ENCODE results near the gene RNF113B. TPM values are rescaled to one million over a fixed set of nuclear protein-coding genes. Genes with fewer than 3 reads are reported as not detected.
A peak's percentile ranks its signal among the peaks of the same experiment; 100 is the strongest.

RNF113B gene
- total and polyA plus RNA-seq, 2 of the 4 experiments (the other 2 are of a cell fraction), result not detected

- H3K4me2 ChIP-seq (ENCODE audit: low read depth, low read length), result peak overlapping the region; percentile 30
- H4K20me1 ChIP-seq (ENCODE audit: insufficient read depth, low read length), result peaks cover 72% of the 10 kb centered on the region
- H3K27me3 ChIP-seq (ENCODE audit: control insufficient read depth, insufficient read depth, low read length), result no peaks in the 10 kb centered on the region
- H3K14ac ChIP-seq (replicated peaks; ENCODE audit: low read depth, low read length), result no peak overlapping the region
- in situ Hi-C loops (cut with MboI; ENCODE audit: low sequenced_read_pairs), result loop anchor here (10.0 to 25.0 kb wide), 4 partner anchors 247 to 690 kb away; no protein-coding TSS in a partner anchor
- no peak overlapping the region for H2AK9ac ChIP-seq (replicated peaks; ENCODE audit: low read depth, low read length, poor library complexity)
- H2BK5ac ChIP-seq (ENCODE audit: low read depth, low read length, poor library complexity, severe bottlenecking), result no peak overlapping the region
- H3K9me1 ChIP-seq (ENCODE audit: insufficient read depth, low read length), result peaks cover 9% of the 10 kb centered on the region
- H2BK15ac ChIP-seq (ENCODE audit: low read depth, low read length), result no peak overlapping the region
- H3K9ac ChIP-seq (ENCODE audit: low read depth, low read length), result no peak overlapping the region
- H2AK5ac ChIP-seq (ENCODE audit: low read depth, low read length), result no peak overlapping the region
- H3K27ac ChIP-seq (ENCODE audit: insufficient read depth, low read length), result no peak overlapping the region
- no peak overlapping the region for H3K18ac ChIP-seq (ENCODE audit: low read depth, low read length)
- dilution Hi-C loops (cut with HindIII; ENCODE audit: low sequenced_read_pairs, unreplicated experiment), result no loop called here
- H3K9me3 ChIP-seq (ENCODE audit: control insufficient read depth, insufficient read depth, low read length), result no peaks in the 10 kb centered on the region
- peaks cover 10 to 60% of the 10 kb centered on the region in 2 experiments; a peak in 3 of 4 replicates for H3K79me1 ChIP-seq (ENCODE audit: low read depth in 1 of 2, low read length in 2 of 2)
- no peak overlapping the region for H4K91ac ChIP-seq (ENCODE audit: insufficient read depth, low read depth, low read length)
- BruUV-seq (replicated peaks), result no TSS peak
- POLR2A ChIA-PET (ENCODE audit: unreplicated experiment), result no interaction called here
- H3K4ac ChIP-seq (ENCODE audit: low read depth, low read length), result no peak overlapping the region
- WGBS, 2 experiments (ENCODE audit: extremely low coverage in 2 of 2, insufficient read length in 1 of 2), result no CpG with 5 or more reads among the region's 5 CpGs
- H2BK120ac ChIP-seq (ENCODE audit: low read depth, low read length), result no peak overlapping the region
- H4K5ac ChIP-seq (ENCODE audit: low read depth, low read length), result no peak overlapping the region
- intact Hi-C loops (cut with micrococcal nuclease), result loop anchor here (5.0 to 10.0 kb wide), 4 partner anchors 107 to 527 kb away; no protein-coding TSS in a partner anchor
- DNase-seq, result no peak
- no peak overlapping the region for H2AFZ ChIP-seq (replicated peaks; ENCODE audit: low read length, poor library complexity)
- CTCF ChIA-PET, result no interaction called here
- H2BK20ac ChIP-seq (ENCODE audit: low read depth, low read length), result no peak overlapping the region
- H3K56ac ChIP-seq (ENCODE audit: extremely low read depth, insufficient read depth, low read length), result no peak overlapping the region
- no peak overlapping the region for H3K4me3 ChIP-seq (ENCODE audit: insufficient read depth, low read depth, low read length)
- no peak overlapping the region for H4K8ac ChIP-seq (ENCODE audit: low read depth in 2 of 2, low read length in 2 of 2)
- peaks cover 2% of the 10 kb centered on the region; the same call in 1 of the 2 replicates for H3K36me3 ChIP-seq (ENCODE audit: control insufficient read depth, insufficient read depth, low read length)
- H3K23ac ChIP-seq (ENCODE audit: low read depth, low read length), result no peak overlapping the region
- no peak for TF ChIP-seq FOS (IDR thresholded peaks at IDR 0.05; ENCODE audit: low read depth, low read length)
- TF ChIP-seq RCOR1 (IDR thresholded peaks at IDR 0.05; ENCODE audit: insufficient replicate concordance, low read length), result no peak
- TF ChIP-seq MAZ (IDR thresholded peaks at IDR 0.05; ENCODE audit: borderline replicate concordance, low read depth, low read length), result no peak
- TF ChIP-seq NFE2L2 (IDR thresholded peaks at IDR 0.05; ENCODE audit: low read depth, low read length), result no peak
- TF ChIP-seq CEBPB (IDR thresholded peaks at IDR 0.05; ENCODE audit: low read depth, low read length), result no peak
- TF ChIP-seq POLR2A (IDR thresholded peaks at IDR 0.05; ENCODE audit: low read depth, low read length), result no peak
- TF ChIP-seq SMC3 (IDR thresholded peaks at IDR 0.05; ENCODE audit: low read depth, low read length), result no peak
- TF ChIP-seq ELK1 (IDR thresholded peaks at IDR 0.05; ENCODE audit: borderline replicate concordance, low read depth, low read length), result no peak
- no peak for TF ChIP-seq MXI1 (IDR thresholded peaks at IDR 0.05; ENCODE audit: borderline replicate concordance, low read depth, low read length)
- TF ChIP-seq CHD1 (IDR thresholded peaks at IDR 0.05; ENCODE audit: low read depth, low read length), result no peak
- TF ChIP-seq BHLHE40 (IDR thresholded peaks at IDR 0.05; ENCODE audit: low read depth, low read length), result no peak
- TF ChIP-seq MAFK (IDR thresholded peaks at IDR 0.05; ENCODE audit: low read depth, low read length), result no peak
- TF ChIP-seq RAD21 (IDR thresholded peaks at IDR 0.05; ENCODE audit: low read length), result no peak
- TF ChIP-seq CTCF (conservative IDR thresholded peaks at IDR 0.05; ENCODE audit: low read depth, low read length), result no peak
- TF ChIP-seq USF2 (IDR thresholded peaks at IDR 0.05; ENCODE audit: low read depth, low read length), result no peak
- no peak for TF ChIP-seq RFX5 (IDR thresholded peaks at IDR 0.05; ENCODE audit: low read depth, low read length)
- no peak for ATAC-seq (ENCODE audit: low read depth)
- peaks cover 8% of the 10 kb centered on the region for H3K4me1 ChIP-seq (ENCODE audit: control insufficient read depth, insufficient read depth, low read length)
Observed at GRCh38 chr13:98147521-98147920, 29.5 kb downstream of the RNF113B start.
